GM12875 (cell line): ENCODE measurements around the gene APOBEC2.
"Not testable (repeated sequence)": the region's sequence is repeated elsewhere in the genome, so short reads cannot be mapped to it uniquely, and the experiment has no call there.

Source experiments
- H3K4me3 ChIP-seq: one replicate; pipeline ENCODE4 v1.5.1; 2011; ENCODE audit warnings: low read depth, low read length, control low read depth
- TF ChIP-seq, protein P1 (sequence below): IDR thresholded peaks from 2 replicates; pipeline ENCODE4 v1.5.1; 2011; ENCODE audit warnings: low read depth, mild to moderate bottlenecking, control low read depth, inconsistent platforms, low read length, moderate library complexity, borderline replicate concordance; ENCODE audit not compliant: insufficient read depth

APOBEC2 gene

DNA sequence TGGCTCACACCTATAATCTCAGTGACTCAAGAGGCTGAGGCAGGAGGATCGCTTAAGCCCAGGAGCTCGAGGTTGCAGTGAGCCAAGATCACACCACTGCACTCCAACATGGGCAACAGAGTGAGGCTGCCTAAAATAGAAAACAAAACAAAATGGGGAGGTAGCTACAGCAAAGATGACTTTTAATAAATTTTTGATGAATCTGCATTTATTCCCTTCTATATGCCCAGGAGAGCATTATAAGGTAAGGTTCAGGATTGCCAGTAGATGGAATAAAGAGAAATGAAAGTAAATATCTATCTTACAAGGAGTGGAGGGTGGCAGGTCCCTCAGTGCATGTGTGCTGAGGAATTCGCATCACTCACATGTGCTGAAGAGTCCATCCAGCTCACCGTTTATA lies 38.2 kb upstream of the APOBEC2 start:
- TF ChIP-seq, protein P1, sequence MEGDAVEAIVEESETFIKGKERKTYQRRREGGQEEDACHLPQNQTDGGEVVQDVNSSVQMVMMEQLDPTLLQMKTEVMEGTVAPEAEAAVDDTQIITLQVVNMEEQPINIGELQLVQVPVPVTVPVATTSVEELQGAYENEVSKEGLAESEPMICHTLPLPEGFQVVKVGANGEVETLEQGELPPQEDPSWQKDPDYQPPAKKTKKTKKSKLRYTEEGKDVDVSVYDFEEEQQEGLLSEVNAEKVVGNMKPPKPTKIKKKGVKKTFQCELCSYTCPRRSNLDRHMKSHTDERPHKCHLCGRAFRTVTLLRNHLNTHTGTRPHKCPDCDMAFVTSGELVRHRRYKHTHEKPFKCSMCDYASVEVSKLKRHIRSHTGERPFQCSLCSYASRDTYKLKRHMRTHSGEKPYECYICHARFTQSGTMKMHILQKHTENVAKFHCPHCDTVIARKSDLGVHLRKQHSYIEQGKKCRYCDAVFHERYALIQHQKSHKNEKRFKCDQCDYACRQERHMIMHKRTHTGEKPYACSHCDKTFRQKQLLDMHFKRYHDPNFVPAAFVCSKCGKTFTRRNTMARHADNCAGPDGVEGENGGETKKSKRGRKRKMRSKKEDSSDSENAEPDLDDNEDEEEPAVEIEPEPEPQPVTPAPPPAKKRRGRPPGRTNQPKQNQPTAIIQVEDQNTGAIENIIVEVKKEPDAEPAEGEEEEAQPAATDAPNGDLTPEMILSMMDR = no peak
- no peak overlapping the region for H3K4me3 ChIP-seq

DNA sequence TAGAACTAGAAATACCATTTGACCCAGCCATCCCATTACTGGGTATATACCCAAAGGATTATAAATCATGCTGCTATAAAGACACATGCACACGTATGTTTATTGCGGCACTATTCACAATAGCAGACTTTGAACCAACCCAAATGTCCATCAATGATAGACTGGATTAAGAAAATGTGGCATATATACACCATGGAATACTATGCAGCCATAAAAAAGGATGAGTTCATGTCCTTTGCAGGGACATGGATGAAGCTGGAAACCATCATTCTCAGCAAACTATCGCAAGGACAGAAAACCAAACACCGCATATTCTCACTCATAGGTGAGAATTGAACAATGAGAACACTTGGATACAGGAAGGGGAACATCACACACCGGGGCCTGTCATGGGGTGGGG lies 37.1 kb upstream of the APOBEC2 start:
- not testable (repeated sequence) for H3K4me3 ChIP-seq

GRCh38 chr6:41017663-41018062 lies 35.3 kb upstream of the APOBEC2 start:
- H3K4me3 ChIP-seq = no peak overlapping the region
- TF ChIP-seq, protein P1 = no peak

DNA sequence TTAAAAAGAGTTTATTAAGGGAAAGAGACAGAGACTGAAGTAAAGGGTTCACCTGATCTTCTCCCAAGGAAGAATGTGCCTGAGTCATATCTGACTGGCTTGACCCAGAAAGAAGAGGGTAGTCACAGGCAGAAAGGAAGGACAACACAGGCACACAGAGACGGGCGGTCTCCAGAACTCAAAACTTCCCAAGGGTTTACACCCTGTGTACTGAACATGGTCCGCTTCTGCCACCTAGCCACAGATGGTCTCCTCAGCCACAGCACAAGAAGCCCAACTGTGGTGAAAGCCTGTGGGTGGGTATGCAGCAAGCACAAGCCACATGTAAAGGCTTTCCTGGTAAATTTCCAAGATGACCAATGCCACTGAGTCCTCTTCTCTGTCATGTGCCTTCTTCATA lies 31.2 kb upstream of the APOBEC2 start:
- no peak overlapping the region for H3K4me3 ChIP-seq
- TF ChIP-seq, protein P1 = no peak

GRCh38 chr6:41022294-41022693 lies 30.7 kb upstream of the APOBEC2 start:
- TF ChIP-seq, protein P1 = no peak
- no peak overlapping the region for H3K4me3 ChIP-seq

DNA sequence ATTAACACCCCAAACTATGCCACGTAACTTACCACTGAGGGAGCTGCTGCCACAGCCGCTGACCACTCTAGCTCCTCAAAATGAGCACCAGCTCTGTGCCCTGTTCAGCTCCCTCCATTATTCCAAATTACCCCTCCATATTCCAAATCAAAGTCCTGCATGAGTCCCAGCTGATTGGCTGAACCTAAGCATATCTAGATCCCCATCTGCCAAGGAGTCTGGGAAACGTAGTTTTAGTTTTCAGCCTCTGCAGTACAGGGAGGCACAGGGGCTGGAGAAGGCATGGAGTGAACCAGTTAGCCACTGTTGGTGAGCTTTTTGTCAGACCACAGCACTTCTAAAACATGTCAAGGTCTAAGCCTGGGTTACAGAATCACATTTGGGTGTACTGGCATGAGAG lies 29.9 kb upstream of the APOBEC2 start:
- no peak overlapping the region for H3K4me3 ChIP-seq
- TF ChIP-seq, protein P1 = no peak

DNA sequence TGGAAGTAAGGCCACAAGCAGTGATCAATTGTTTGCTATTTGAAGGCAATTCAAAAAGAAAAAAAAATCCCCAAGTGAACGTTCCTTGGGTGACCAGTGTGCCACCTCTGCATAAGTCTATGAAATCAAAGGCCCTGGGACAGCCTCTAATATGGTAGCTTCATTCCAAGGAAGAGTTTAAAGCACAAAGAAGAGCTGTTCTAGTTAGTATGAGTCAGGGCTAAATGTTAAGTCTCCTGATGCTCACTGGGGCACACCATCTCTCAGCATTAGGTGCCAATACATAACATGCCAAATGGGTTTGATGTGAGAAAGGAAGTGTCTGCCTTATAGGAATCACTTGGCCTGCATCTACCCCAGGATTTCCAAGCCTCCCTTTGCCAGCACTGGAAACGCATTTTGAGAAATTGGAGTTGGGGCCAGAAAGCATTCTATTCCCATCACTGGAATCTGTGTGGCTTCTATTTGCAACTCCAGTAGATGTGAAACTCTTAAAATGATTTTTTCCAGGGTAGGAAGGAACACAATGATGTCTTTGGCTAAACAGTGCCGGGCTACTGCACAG lies 27.0 kb upstream of the APOBEC2 start:
- H3K4me3 ChIP-seq = no peak overlapping the region
- TF ChIP-seq, protein P1 = no peak

GRCh38 chr6:41027241-41027640 lies 25.8 kb upstream of the APOBEC2 start:
- TF ChIP-seq, protein P1 = no peak
- H3K4me3 ChIP-seq = peak overlapping the region; percentile 7
